ENCODE results near the gene LMAN1L. TPM values are rescaled to one million over a fixed set of nuclear protein-coding genes. Genes with fewer than 3 reads are reported as not detected.

Gene LMAN1L
- polyA plus RNA-seq, 3 donors, result 0.08 TPM; not detected in 2

GRCh38 chr15:74830868-74831267 is 18.2 kb downstream of the LMAN1L start:
- Histone ChIP-seq H3K27me3 (ENCODE audit: control insufficient read depth in 2 of 2, insufficient read depth in 2 of 2, low read length in 2 of 2) (peaks cover 4 to 26% of the 10 kb centered on the region in 2 donors), H3K9ac (ENCODE audit: insufficient read depth, low read length, poor library complexity, severe bottlenecking) (no peak overlapping the region), H3K79me2 (ENCODE audit: insufficient read depth, low read length) (no peaks in the 10 kb centered on the region), H2AFZ (ENCODE audit: insufficient read depth, low read depth, low read length, poor library complexity, severe bottlenecking) (no peak overlapping the region), H4K20me1 (ENCODE audit: insufficient read depth, low read length) (peaks cover 8% of the 10 kb centered on the region), H3K4me3 (replicated peaks in 1 of 3; ENCODE audit: low read depth in 2 of 3, low read length in 3 of 3) (no peak overlapping the region), H3K27ac (ENCODE audit: low read depth in 1 of 2, low read length in 2 of 2) (no peak overlapping the region), H3K36me3 (replicated peaks in 1 of 2; ENCODE audit: control insufficient read depth in 1 of 2, insufficient read depth in 2 of 2, low read length in 2 of 2) (peaks cover 1 to 5% of the 10 kb centered on the region in 2 donors), H3K4me2 (replicated peaks; ENCODE audit: extremely low read depth, low read length, poor library complexity, severe bottlenecking) (no peak overlapping the region), H3K9me3 (replicated peaks in 1 of 2; ENCODE audit: control insufficient read depth in 1 of 2, insufficient read depth in 1 of 2, low read length in 2 of 2) (no peaks in the 10 kb centered on the region), H3K4me1 (ENCODE audit: control insufficient read depth in 1 of 2, insufficient read depth in 2 of 2, low read length in 2 of 2) (no peaks in the 10 kb centered on the region)
- Mint-ChIP-seq H3K36me3 (peaks cover 2 to 5% of the 10 kb centered on the region in 2 donors), H3K4me1 (peaks cover 5% of the 10 kb centered on the region), H3K4me3 (no peak overlapping the region), H3K9me3 (peaks cover 0 to 2% (median 0%) of the 10 kb centered on the region in 7 donors), H3K27me3 (ENCODE audit: low read depth in 3 of 3) (peaks cover 19 to 24% (median 24%) of the 10 kb centered on the region in 3 donors), H3K27ac (no peak overlapping the region)
- DNase-seq, result no peak
- intact Hi-C loops (cut with micrococcal nuclease), result no loop called here
- TF ChIP-seq CTCF (IDR thresholded peaks at IDR 0.05), result no peak
- WGBS (ENCODE audit: insufficient coverage), result 94% methylated on average over 5 of the region's 5 CpGs

GRCh38 chr15:74831813-74832495 is 19.3 kb downstream of the LMAN1L start:
- H3K27ac ChIP-seq (ENCODE audit: low read depth in 1 of 2, low read length in 2 of 2), result no peak overlapping the region
- peaks cover 3 to 14% of the 10 kb centered on the region in 2 donors for H3K36me3 Mint-ChIP-seq
- H3K9ac ChIP-seq (ENCODE audit: insufficient read depth, low read length, poor library complexity, severe bottlenecking), result no peak overlapping the region
- H3K4me2 ChIP-seq (replicated peaks; ENCODE audit: extremely low read depth, low read length, poor library complexity, severe bottlenecking), result no peak overlapping the region
- H4K20me1 ChIP-seq (ENCODE audit: insufficient read depth, low read length), result peaks cover 8% of the 10 kb centered on the region
- no peak overlapping the region for H2AFZ ChIP-seq (ENCODE audit: insufficient read depth, low read depth, low read length, poor library complexity, severe bottlenecking)
- peaks cover 3 to 19% of the 10 kb centered on the region in 2 donors for H3K27me3 ChIP-seq (ENCODE audit: control insufficient read depth in 2 of 2, insufficient read depth in 2 of 2, low read length in 2 of 2)
- no peak for TF ChIP-seq CTCF (IDR thresholded peaks at IDR 0.05)
- intact Hi-C loops (cut with micrococcal nuclease), result no loop called here
- no peak overlapping the region for H3K27ac Mint-ChIP-seq
- 89% methylated on average over 5 of the region's 15 CpGs for WGBS (ENCODE audit: insufficient coverage)
- H3K36me3 ChIP-seq (replicated peaks in 1 of 2; ENCODE audit: control insufficient read depth in 1 of 2, insufficient read depth in 2 of 2, low read length in 2 of 2), result peaks cover 2 to 14% of the 10 kb centered on the region in 2 donors
- H3K4me3 ChIP-seq (replicated peaks in 1 of 3; ENCODE audit: low read depth in 2 of 3, low read length in 3 of 3), result no peak overlapping the region
- peaks cover 5% of the 10 kb centered on the region for H3K4me1 Mint-ChIP-seq
- H3K9me3 ChIP-seq (replicated peaks in 1 of 2; ENCODE audit: control insufficient read depth in 1 of 2, insufficient read depth in 1 of 2, low read length in 2 of 2), result no peaks in the 10 kb centered on the region
- H3K4me3 Mint-ChIP-seq, result no peak overlapping the region
- H3K27me3 Mint-ChIP-seq (ENCODE audit: low read depth in 3 of 3), result peaks cover 10 to 19% (median 14%) of the 10 kb centered on the region in 3 donors
- no peak for DNase-seq
- H3K79me2 ChIP-seq (ENCODE audit: insufficient read depth, low read length), result no peaks in the 10 kb centered on the region
- no peaks in the 10 kb centered on the region for H3K4me1 ChIP-seq (ENCODE audit: control insufficient read depth in 1 of 2, insufficient read depth in 2 of 2, low read length in 2 of 2)
- H3K9me3 Mint-ChIP-seq, result peaks cover 0 to 2% (median 0%) of the 10 kb centered on the region in 7 donors

Measured in CD14-positive monocyte (primary cell).